Type B pancreatic cell (in vitro differentiated cells): Measurements from ENCODE around the gene ZNF675. TPM values are rescaled to one million over a fixed set of nuclear protein-coding genes. Genes with fewer than 3 reads are reported as not detected.
"Not testable (repeated sequence)": the region's sequence is repeated elsewhere in the genome, so short reads cannot be mapped to it uniquely, and the experiment has no call there.

Experiments
- DNase-seq: peaks from one replicate; pipeline ENCODE4 v3.0.0; 2021; ENCODE audit warnings: mixed read lengths; ENCODE audit not compliant: unreplicated experiment; ENCODE audit errors: extremely low spot score
- H3K27ac Mint-ChIP-seq: 2 replicates; pipeline ENCODE4 v1.8.0; 2021; ENCODE audit warnings: mild to moderate bottlenecking, mixed read lengths
- H3K27me3 Mint-ChIP-seq: 2 replicates; pipeline ENCODE4 v1.8.0; 2021; ENCODE audit warnings: mixed read lengths
- H3K36me3 Mint-ChIP-seq: 2 replicates; pipeline ENCODE4 v1.8.0; 2021; ENCODE audit warnings: mixed read lengths
- H3K4me1 Mint-ChIP-seq: one replicate; pipeline ENCODE4 v1.8.0; 2021; ENCODE audit warnings: mixed read lengths; ENCODE audit not compliant: unreplicated experiment
- H3K4me3 Mint-ChIP-seq: 2 replicates; pipeline ENCODE4 v1.8.0; 2021; ENCODE audit warnings: mild to moderate bottlenecking, mixed read lengths
- H3K9me3 Mint-ChIP-seq: 2 replicates; pipeline ENCODE4 v1.8.0; 2021; ENCODE audit warnings: mixed read lengths
- total RNA-seq: library from RNA; stranded (reverse); gene quantifications from 2 replicates; pipeline ENCODE4 v1.2.1, GENCODE V29; 2021; ENCODE audit warnings: low replicate concordance
- TF ChIP-seq, protein P1 (sequence below): fragments of 200-600 bp; sonication (generic); conservative IDR thresholded peaks from 2 replicates; pipeline ENCODE4 v1.5.0; 2021; ENCODE audit warnings: antibody characterized with exemption, mild to moderate bottlenecking

ZNF675 gene
- total RNA-seq, 1 donor from 2014 or later, result 19.6 TPM

DNA sequence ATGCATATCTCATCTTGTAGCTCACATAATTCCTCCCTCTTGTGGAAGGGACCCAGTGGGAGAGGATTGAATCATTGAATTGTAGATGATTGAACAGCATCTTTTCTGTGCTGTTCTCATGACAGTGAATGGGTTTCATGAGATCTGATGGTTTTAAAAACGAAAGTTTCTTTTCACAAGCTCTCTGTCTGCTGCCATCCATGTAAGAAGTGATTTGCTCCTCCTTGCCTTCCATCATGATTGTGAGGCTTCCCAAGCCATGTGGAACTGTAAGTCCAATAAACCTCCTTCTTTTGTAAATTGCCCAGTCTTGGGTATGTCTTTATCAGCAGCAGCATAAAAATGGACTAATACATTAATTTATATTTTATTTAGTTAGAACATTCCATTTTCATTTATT is 19.6 kb upstream of the ZNF675 start:
- DNase-seq, result no peak
- Mint-ChIP-seq H3K36me3 (no peaks in the 10 kb centered on the region), H3K9me3 (peaks cover 9% of the 10 kb centered on the region), H3K27ac (no peak overlapping the region), H3K4me3 (no peak overlapping the region), H3K4me1 (no peaks in the 10 kb centered on the region), H3K27me3 (no peaks in the 10 kb centered on the region)
- TF ChIP-seq, protein P1, sequence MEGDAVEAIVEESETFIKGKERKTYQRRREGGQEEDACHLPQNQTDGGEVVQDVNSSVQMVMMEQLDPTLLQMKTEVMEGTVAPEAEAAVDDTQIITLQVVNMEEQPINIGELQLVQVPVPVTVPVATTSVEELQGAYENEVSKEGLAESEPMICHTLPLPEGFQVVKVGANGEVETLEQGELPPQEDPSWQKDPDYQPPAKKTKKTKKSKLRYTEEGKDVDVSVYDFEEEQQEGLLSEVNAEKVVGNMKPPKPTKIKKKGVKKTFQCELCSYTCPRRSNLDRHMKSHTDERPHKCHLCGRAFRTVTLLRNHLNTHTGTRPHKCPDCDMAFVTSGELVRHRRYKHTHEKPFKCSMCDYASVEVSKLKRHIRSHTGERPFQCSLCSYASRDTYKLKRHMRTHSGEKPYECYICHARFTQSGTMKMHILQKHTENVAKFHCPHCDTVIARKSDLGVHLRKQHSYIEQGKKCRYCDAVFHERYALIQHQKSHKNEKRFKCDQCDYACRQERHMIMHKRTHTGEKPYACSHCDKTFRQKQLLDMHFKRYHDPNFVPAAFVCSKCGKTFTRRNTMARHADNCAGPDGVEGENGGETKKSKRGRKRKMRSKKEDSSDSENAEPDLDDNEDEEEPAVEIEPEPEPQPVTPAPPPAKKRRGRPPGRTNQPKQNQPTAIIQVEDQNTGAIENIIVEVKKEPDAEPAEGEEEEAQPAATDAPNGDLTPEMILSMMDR, result no peak

DNA sequence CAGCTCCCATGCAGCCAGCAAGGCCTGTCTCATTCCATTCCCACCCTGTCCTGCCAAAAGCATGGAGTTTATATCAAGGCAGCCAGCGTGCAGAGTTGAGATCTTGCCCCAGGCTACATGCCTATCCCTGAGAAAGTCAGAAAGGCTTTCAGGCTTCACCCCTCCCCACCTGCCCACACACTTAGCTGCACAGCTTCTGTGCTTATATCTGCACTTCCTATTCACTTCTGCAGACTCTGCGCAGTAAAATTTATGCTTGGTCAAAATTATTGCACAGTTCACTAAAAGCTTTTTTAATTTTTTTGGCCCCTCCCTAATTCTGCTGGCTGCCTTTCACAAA is 12.5 kb upstream of the ZNF675 start:
- Mint-ChIP-seq H3K36me3 (no peaks in the 10 kb centered on the region), H3K4me1 (peaks cover 10% of the 10 kb centered on the region), H3K27ac (peak overlapping the region; percentile 89), H3K4me3 (peak overlapping the region; percentile 82), H3K9me3 (peaks cover 4% of the 10 kb centered on the region), H3K27me3 (no peaks in the 10 kb centered on the region)
- TF ChIP-seq, protein P1, result no peak
- DNase-seq, result no peak

DNA sequence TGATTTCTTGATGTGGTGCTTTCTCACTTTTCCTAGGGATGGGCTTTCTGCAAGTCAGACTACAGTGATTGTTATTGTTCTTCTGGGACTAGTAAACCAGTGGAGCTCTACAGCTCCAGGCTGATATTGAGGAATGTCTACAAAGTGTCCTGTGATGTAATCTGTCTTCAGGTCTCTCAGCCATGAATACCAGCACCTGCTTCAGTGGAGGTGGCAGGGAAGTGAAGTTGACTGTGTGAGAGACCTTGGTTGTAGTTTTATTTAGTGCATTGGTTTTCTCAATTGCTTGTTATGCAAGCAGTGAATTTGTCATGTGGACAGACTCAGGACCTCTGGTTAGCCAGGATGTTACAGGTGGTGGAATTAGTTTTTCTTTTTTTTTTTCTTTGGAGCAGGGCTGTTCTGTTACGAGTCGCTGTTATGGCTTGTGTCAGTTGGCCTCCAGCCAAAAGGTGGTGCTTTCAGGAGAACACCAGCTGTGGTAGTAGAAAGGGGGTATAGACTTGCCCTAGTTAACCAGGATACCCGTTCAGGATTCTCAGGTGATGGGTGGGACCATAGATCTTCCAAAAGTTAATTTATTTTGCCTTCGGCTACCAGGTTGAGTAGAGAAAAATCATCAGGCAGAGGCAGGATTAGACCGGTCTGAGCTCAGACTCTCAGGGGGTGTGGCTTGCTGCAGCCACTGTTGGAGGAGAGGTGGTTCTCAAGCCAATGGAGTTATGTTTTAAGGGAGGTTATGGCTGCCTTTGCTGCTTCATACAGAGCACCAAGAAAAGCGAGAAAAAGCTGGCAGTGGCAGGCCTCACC is 11.9 kb upstream of the ZNF675 start:
- TF ChIP-seq, protein P1, result no peak
- no peaks in the 10 kb centered on the region for H3K27me3 Mint-ChIP-seq
- no peak for DNase-seq
- H3K4me3 Mint-ChIP-seq, result peak overlapping the region; percentile 82
- peaks cover 10% of the 10 kb centered on the region for H3K4me1 Mint-ChIP-seq
- peaks cover 4% of the 10 kb centered on the region for H3K9me3 Mint-ChIP-seq
- H3K36me3 Mint-ChIP-seq, result no peaks in the 10 kb centered on the region
- H3K27ac Mint-ChIP-seq, result peak overlapping the region; percentile 89

DNA sequence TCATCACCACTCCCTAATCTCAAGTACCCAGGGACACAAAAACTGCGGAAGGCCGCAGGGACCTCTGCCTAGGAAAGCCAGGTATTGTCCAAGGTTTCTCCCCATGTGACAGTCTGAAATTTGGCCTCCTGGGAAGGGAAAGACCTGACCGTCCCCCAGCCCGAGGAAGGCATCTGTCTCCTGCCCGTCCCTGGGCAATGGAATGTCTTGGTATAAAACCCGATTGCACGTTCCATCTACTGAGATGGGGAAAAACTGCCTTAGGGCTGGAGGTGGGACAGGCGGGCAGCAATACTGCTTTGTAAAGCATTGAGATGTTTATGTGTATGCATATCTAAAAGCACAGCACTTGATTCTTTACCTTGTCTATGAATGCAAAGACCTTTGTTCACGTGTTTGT is 5.9 kb upstream of the ZNF675 start:
- H3K36me3 Mint-ChIP-seq, DNase-seq, H3K27me3 Mint-ChIP-seq, H3K9me3 Mint-ChIP-seq, H3K4me3 Mint-ChIP-seq, H3K27ac Mint-ChIP-seq, H3K4me1 Mint-ChIP-seq: not testable (repeated sequence)

DNA sequence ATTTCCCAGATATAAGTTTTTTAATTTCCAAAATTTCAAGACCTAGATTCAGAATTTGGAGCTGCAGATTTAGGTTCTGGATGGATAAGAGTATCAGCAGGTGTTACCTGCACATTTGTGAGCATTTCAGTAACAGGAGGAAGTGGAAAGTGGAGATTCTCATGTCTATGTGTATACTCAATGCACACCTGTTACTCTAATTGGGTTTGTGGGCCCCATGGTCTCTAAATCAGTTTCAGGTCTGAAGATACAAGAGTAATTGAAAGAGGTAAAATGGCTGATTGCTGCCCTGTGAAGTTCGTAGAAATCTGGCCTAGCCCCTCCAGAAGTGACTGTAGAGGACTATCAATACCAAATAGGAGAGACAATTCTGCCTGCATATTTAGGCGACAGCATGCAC is 13.9 kb downstream of the ZNF675 start:
- H3K36me3 Mint-ChIP-seq, result peaks cover 55% of the 10 kb centered on the region

DNA sequence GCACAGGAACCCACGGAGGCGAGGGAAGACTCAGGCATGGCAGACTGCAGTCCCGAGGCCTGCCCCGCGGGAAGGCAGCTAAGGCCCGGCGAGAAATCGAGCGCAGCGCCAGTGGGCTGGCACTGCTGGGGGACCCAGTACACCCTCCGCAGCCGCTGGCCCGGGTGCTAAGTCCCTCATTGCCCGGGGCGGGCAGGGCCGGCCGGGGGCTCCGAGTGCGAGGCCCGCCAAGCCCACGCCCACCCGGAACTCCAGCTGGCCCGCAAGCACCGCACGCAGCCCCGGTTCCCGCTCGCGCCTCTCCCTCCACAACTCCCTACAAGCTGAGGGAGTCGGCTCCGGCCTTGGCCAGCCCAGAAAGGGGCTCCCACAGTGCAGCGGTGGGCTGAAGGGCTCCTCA is 18.4 kb downstream of the ZNF675 start:
- peaks cover 62% of the 10 kb centered on the region for H3K36me3 Mint-ChIP-seq
- H3K27me3 Mint-ChIP-seq, H3K27ac Mint-ChIP-seq, H3K4me3 Mint-ChIP-seq, H3K4me1 Mint-ChIP-seq, DNase-seq: not testable (repeated sequence)
- H3K9me3 Mint-ChIP-seq, result peaks cover 11% of the 10 kb centered on the region

More for the DNA sequence above, 13.9 kb downstream of the ZNF675 start:
- Mint-ChIP-seq H3K27me3 (no peaks in the 10 kb centered on the region), H3K9me3 (peaks cover 11% of the 10 kb centered on the region), H3K27ac (no peak overlapping the region), H3K4me1 (no peaks in the 10 kb centered on the region), H3K4me3 (no peak overlapping the region)
- TF ChIP-seq, protein P1, result no peak
- DNase-seq, result no peak
